GM23338 (cell line): ENCODE data around the gene KRT78. TPM values are rescaled to one million over a fixed set of nuclear protein-coding genes. Genes with fewer than 3 reads are reported as not detected.

Source experiments
- ATAC-seq: fragments of 200-7000 bp; cut with Tn5 transposase; 3 replicates; pipeline ENCODE4 v1.9.1; 2020
- DNase-seq: peaks from one replicate; pipeline ENCODE4 v3.0.0-alpha.2; 2015; ENCODE audit warnings: low spot score
- H2AFZ ChIP-seq: fragments of 200-600 bp; sonication (generic); 2 replicates; pipeline ENCODE4 v1.8.0; 2016; ENCODE audit warnings: antibody characterized with exemption, mild to moderate bottlenecking, moderate library complexity
- H3F3A ChIP-seq: fragments of 200-600 bp; sonication (generic); replicated peaks from 2 replicates; pipeline ENCODE4 v1.8.0; 2017; ENCODE audit warnings: antibody characterized with exemption, mixed run types, low read depth
- H3K27ac ChIP-seq: fragments of 200-600 bp; sonication (generic); 2 replicates; pipeline ENCODE4 v1.6.1; 2016; ENCODE audit warnings: low read depth
- H3K27me3 ChIP-seq: fragments of 200-600 bp; sonication (generic); 2 replicates; pipeline ENCODE4 v1.8.0; 2016; ENCODE audit warnings: mild to moderate bottlenecking, mixed run types, moderate library complexity; ENCODE audit not compliant: insufficient read depth
- H3K36me3 ChIP-seq: fragments of 200-600 bp; sonication (generic); 2 replicates; pipeline ENCODE4 v1.8.0; 2016; ENCODE audit warnings: mild to moderate bottlenecking; ENCODE audit not compliant: insufficient read depth
- H3K4me1 ChIP-seq: fragments of 200-600 bp; sonication (generic); 2 replicates; pipeline ENCODE4 v1.8.0; 2016; ENCODE audit warnings: mild to moderate bottlenecking, moderate library complexity; ENCODE audit not compliant: insufficient read depth
- H3K4me2 ChIP-seq: fragments of 200-600 bp; sonication (generic); 2 replicates; pipeline ENCODE4 v1.7.1; 2017; ENCODE audit warnings: mixed run types
- H3K4me3 ChIP-seq: fragments of 200-600 bp; sonication (generic); 2 replicates; pipeline ENCODE4 v1.6.1; 2016; ENCODE audit warnings: mixed run types
- H3K79me2 ChIP-seq: fragments of 200-600 bp; sonication (generic); replicated peaks from 2 replicates; pipeline ENCODE4 v1.8.0; 2017; ENCODE audit warnings: mild to moderate bottlenecking; ENCODE audit not compliant: insufficient read depth
- H3K9me2 ChIP-seq: fragments of 200-600 bp; sonication (generic); 2 replicates; pipeline ENCODE4 v1.8.0; 2017; ENCODE audit not compliant: insufficient read depth
- H4K20me1 ChIP-seq: fragments of 200-600 bp; sonication (generic); replicated peaks from 2 replicates; pipeline ENCODE4 v1.8.0; 2017; ENCODE audit warnings: mild to moderate bottlenecking; ENCODE audit not compliant: insufficient read depth
- H3K27ac Mint-ChIP-seq: 2 replicates; pipeline ENCODE4 v1.8.0; 2020; ENCODE audit warnings: inconsistent platforms, mild to moderate bottlenecking, moderate library complexity, mixed read lengths
- H3K27me3 Mint-ChIP-seq: 3 replicates; pipeline ENCODE4 v1.8.0; 2022; ENCODE audit warnings: low read depth, mild to moderate bottlenecking, moderate library complexity, mixed read lengths, inconsistent platforms; ENCODE audit not compliant: insufficient read depth, poor library complexity
- H3K36me3 Mint-ChIP-seq: 3 replicates; pipeline ENCODE4 v1.8.0; 2021; ENCODE audit warnings: low read depth, mild to moderate bottlenecking, inconsistent platforms, moderate library complexity, mixed read lengths
- H3K4me1 Mint-ChIP-seq: 3 replicates; pipeline ENCODE4 v1.8.0; 2020; ENCODE audit warnings: mild to moderate bottlenecking, inconsistent platforms, mixed read lengths
- H3K4me3 Mint-ChIP-seq: 3 replicates; pipeline ENCODE4 v1.8.0; 2021; ENCODE audit warnings: moderate library complexity, mild to moderate bottlenecking, inconsistent platforms, mixed read lengths
- H3K9me3 Mint-ChIP-seq: 3 replicates; pipeline ENCODE4 v1.8.0; 2020; ENCODE audit warnings: moderate library complexity, mild to moderate bottlenecking, inconsistent platforms, mixed read lengths
- CREB1 ChIP-seq: fragments of 250-450 bp; sonication (Bioruptor Pico); IDR thresholded peaks from 2 replicates; pipeline ENCODE4 v1.5.0; 2020; ENCODE audit warnings: low read depth, mild to moderate bottlenecking, moderate library complexity
- CTCF ChIP-seq, 2 experiments: fragments of 200-600 bp in 1 of 2; sonication (generic) in 1 of 2; conservative IDR thresholded peaks; 2 replicates each; pipeline versions ENCODE4 v1.5.1 to v1.6.1; 2016 to 2017; ENCODE audit warnings: antibody characterized with exemption in 2 of 2, low read depth in 2 of 2, mild to moderate bottlenecking in 2 of 2, moderate library complexity in 1 of 2
- ETS1 ChIP-seq: IDR thresholded peaks from 2 replicates; pipeline ENCODE4 v1.6.1; 2016; ENCODE audit warnings: antibody characterized with exemption
- EZH2 ChIP-seq: fragments of 200-600 bp; sonication (generic); IDR thresholded peaks from one replicate; pipeline ENCODE4 v1.8.0; 2017; ENCODE audit warnings: antibody characterized with exemption, mild to moderate bottlenecking, low read depth; ENCODE audit not compliant: unreplicated experiment
- EZH2phosphoT487 ChIP-seq: fragments of 200-600 bp; sonication (generic); IDR thresholded peaks from one replicate; pipeline ENCODE4 v1.8.1; 2018; ENCODE audit warnings: antibody characterized with exemption; ENCODE audit not compliant: unreplicated experiment
- JUNB ChIP-seq: IDR thresholded peaks from one replicate; pipeline ENCODE4 v1.6.1; 2016; ENCODE audit warnings: antibody characterized with exemption; ENCODE audit not compliant: unreplicated experiment
- NANOG ChIP-seq: IDR thresholded peaks from 2 replicates; pipeline ENCODE4 v1.6.1; 2016; ENCODE audit warnings: antibody characterized with exemption, borderline replicate concordance
- POLR2AphosphoS5 ChIP-seq: IDR thresholded peaks from 2 replicates; pipeline ENCODE4 v1.6.1; 2016; ENCODE audit warnings: antibody characterized with exemption, low read depth
- REST ChIP-seq: IDR thresholded peaks from one replicate; pipeline ENCODE4 v1.6.1; 2018; ENCODE audit warnings: antibody characterized with exemption; ENCODE audit not compliant: unreplicated experiment
- STAT1 ChIP-seq: IDR thresholded peaks from one replicate; pipeline ENCODE4 v1.6.1; 2016; ENCODE audit warnings: antibody characterized with exemption; ENCODE audit not compliant: unreplicated experiment
- ZNF114 ChIP-seq: fragments of 250-450 bp; sonication (Bioruptor Pico); IDR thresholded peaks from 2 replicates; pipeline ENCODE4 v1.5.0; 2020; ENCODE audit warnings: mild to moderate bottlenecking, moderate library complexity
- ZNF331 ChIP-seq: fragments of 250-450 bp; sonication (Bioruptor Pico); IDR thresholded peaks from 2 replicates; pipeline ENCODE4 v1.5.0; 2020; ENCODE audit warnings: low read depth, mild to moderate bottlenecking, moderate library complexity
- polyA plus RNA-seq: library from polyadenylated mRNA; unstranded; fragments of >200 nt; fragmentation: Nextera tagmentation; extraction: Ambion mirVana; gene quantifications from 2 replicates; pipeline ENCODE4 v1.2.1, GENCODE V29; 2016
- total RNA-seq: library from RNA; depleted of rRNA; stranded (reverse); fragments of >200 nt; shearing (Covaris generic); gene quantifications from 2 replicates; pipeline ENCODE4 v1.2.3, GENCODE V29; 2014
- TF ChIP-seq, protein P1 (sequence below): fragments of 250-450 bp; sonication (Bioruptor Pico); IDR thresholded peaks from 2 replicates; pipeline ENCODE4 v1.5.0; 2020; ENCODE audit warnings: mild to moderate bottlenecking, moderate library complexity

KRT78 gene
- total and polyA plus RNA-seq, 2 experiments from 2014 or later, result not detected

- no peaks in the 10 kb centered on the region for H3K79me2 ChIP-seq
- no peak for DNase-seq
- no peaks in the 10 kb centered on the region for H3K9me2 ChIP-seq
- Mint-ChIP-seq H3K4me1 (peaks cover 6% of the 10 kb centered on the region; the same call in 2 of the 3 replicates), H3K9me3 (no peaks in the 10 kb centered on the region), H3K27ac (no peak overlapping the region), H3K36me3 (no peaks in the 10 kb centered on the region), H3K27me3 (peaks cover 9% of the 10 kb centered on the region), H3K4me3 (no peak overlapping the region)
- no peak overlapping the region for H3K27ac ChIP-seq
- no peak overlapping the region for H3K4me2 ChIP-seq
- ATAC-seq, result no peak
- no peaks in the 10 kb centered on the region for H3K4me1 ChIP-seq
- no peak overlapping the region for H3K4me3 ChIP-seq
- H3K36me3 ChIP-seq, result no peaks in the 10 kb centered on the region
- no peaks in the 10 kb centered on the region for H4K20me1 ChIP-seq
- TF ChIP-seq, protein P1, sequence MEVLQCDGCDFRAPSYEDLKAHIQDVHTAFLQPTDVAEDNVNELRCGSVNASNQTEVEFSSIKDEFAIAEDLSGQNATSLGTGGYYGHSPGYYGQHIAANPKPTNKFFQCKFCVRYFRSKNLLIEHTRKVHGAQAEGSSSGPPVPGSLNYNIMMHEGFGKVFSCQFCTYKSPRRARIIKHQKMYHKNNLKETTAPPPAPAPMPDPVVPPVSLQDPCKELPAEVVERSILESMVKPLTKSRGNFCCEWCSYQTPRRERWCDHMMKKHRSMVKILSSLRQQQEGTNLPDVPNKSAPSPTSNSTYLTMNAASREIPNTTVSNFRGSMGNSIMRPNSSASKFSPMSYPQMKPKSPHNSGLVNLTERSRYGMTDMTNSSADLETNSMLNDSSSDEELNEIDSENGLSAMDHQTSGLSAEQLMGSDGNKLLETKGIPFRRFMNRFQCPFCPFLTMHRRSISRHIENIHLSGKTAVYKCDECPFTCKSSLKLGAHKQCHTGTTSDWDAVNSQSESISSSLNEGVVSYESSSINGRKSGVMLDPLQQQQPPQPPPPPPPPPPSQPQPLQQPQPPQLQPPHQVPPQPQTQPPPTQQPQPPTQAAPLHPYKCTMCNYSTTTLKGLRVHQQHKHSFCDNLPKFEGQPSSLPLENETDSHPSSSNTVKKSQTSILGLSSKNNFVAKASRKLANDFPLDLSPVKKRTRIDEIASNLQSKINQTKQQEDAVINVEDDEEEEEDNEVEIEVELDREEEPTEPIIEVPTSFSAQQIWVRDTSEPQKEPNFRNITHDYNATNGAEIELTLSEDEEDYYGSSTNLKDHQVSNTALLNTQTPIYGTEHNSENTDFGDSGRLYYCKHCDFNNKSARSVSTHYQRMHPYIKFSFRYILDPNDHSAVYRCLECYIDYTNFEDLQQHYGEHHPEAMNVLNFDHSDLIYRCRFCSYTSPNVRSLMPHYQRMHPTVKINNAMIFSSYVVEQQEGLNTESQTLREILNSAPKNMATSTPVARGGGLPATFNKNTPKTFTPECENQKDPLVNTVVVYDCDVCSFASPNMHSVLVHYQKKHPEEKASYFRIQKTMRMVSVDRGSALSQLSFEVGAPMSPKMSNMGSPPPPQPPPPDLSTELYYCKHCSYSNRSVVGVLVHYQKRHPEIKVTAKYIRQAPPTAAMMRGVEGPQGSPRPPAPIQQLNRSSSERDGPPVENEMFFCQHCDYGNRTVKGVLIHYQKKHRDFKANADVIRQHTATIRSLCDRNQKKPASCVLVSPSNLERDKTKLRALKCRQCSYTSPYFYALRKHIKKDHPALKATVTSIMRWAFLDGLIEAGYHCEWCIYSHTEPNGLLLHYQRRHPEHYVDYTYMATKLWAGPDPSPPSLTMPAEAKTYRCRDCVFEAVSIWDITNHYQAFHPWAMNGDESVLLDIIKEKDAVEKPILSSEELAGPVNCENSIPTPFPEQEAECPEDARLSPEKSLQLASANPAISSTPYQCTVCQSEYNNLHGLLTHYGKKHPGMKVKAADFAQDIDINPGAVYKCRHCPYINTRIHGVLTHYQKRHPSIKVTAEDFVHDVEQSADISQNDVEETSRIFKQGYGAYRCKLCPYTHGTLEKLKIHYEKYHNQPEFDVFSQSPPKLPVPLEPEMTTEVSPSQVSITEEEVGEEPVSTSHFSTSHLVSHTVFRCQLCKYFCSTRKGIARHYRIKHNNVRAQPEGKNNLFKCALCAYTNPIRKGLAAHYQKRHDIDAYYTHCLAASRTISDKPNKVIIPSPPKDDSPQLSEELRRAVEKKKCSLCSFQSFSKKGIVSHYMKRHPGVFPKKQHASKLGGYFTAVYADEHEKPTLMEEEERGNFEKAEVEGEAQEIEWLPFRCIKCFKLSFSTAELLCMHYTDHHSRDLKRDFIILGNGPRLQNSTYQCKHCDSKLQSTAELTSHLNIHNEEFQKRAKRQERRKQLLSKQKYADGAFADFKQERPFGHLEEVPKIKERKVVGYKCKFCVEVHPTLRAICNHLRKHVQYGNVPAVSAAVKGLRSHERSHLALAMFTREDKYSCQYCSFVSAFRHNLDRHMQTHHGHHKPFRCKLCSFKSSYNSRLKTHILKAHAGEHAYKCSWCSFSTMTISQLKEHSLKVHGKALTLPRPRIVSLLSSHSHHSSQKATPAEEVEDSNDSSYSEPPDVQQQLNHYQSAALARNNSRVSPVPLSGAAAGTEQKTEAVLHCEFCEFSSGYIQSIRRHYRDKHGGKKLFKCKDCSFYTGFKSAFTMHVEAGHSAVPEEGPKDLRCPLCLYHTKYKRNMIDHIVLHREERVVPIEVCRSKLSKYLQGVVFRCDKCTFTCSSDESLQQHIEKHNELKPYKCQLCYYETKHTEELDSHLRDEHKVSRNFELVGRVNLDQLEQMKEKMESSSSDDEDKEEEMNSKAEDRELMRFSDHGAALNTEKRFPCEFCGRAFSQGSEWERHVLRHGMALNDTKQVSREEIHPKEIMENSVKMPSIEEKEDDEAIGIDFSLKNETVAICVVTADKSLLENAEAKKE (CRISPR knock-in tag), result no peak
- TF ChIP-seq NANOG (no peak), CREB1 (CRISPR knock-in tag) (no peak), EZH2 (no peak), REST (no peak), CTCF (conservative IDR thresholded peaks at IDR 0.05; ENCODE audit: low read depth in 2 of 2) (no peak), ZNF114 (CRISPR knock-in tag) (no peak), ZNF331 (no peak), ETS1 (no peak), POLR2AphosphoS5 (no peak), EZH2phosphoT487 (no peak), JUNB (no peak), STAT1 (no peak)
- H3F3A ChIP-seq, result no peaks in the 10 kb centered on the region
- no peaks in the 10 kb centered on the region for H3K27me3 ChIP-seq
- no peak overlapping the region for H2AFZ ChIP-seq
Observed at GRCh38 chr12:52867152-52867551, 18.4 kb upstream of the KRT78 start.
